NOMO-1 treated with DMSO at 0.1 percent for 48 hours (cell line): ENCODE results near the gene CACNA1A.

Source experiments
- DNase-seq: peaks from one replicate; lab custom pipeline; 2025; ENCODE audit not compliant: unreplicated experiment; lab: John Stamatoyannopoulos, UW

The CACNA1A gene

DNA sequence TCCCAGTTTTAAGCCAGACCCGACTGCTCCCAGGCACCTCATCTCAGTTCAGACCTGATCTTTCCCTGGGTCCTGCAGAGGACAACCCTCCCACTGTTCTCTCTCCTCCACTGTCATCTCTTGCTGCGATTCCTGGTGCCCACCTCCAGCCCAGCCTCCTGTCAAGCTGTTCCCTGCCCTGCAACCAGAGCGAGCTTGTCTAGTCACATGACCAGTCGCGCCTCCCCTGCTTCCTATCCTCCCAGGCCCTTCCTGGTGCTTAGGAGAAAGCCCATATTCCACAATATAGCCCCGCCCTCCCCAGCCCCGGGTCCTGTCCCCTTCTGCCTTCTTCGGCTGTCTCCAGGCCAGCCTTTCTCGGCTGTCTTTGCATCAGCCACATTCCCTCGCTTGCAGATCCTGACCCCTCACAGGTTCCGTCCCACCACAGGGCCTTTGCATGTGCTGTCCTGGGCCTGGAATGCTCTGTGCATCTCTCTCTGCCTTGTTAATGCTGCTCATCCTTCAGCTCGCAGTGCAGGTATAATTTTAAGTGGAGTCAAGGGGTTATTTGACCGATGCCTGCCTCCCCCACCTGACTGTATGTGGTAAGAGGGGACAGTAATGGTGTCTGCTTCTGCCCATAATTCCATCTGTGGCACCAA, 267.3 kb downstream of the CACNA1A start:
- DNase-seq = no peak

DNA sequence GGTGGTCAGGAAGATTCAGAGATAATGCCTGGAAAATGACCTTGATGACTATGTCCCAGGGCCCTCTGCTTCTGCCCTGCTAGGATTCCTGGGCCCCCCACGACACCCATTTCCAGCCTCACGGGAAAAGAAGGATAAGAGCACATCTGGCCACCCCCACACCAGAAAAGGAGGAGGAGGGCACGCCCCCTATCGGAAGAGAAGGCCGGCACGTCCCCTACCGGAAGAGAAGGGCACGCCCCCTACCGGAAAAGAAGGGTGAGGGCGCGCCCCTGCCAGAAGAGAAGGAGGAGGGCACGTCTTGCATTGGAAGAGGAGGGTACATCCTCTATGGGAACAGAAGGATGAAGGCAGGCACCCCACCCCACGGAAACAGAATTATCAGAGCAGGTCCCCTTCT, 271.8 kb downstream of the CACNA1A start:
- no peak for DNase-seq

- DNase-seq = no peak
These were observed 274.6 kb downstream of the CACNA1A start for GRCh38 chr19:13231663-13232062.

GRCh38 chr19:13229246-13229645, 277.0 kb downstream of the CACNA1A start:
- DNase-seq = no peak

DNA sequence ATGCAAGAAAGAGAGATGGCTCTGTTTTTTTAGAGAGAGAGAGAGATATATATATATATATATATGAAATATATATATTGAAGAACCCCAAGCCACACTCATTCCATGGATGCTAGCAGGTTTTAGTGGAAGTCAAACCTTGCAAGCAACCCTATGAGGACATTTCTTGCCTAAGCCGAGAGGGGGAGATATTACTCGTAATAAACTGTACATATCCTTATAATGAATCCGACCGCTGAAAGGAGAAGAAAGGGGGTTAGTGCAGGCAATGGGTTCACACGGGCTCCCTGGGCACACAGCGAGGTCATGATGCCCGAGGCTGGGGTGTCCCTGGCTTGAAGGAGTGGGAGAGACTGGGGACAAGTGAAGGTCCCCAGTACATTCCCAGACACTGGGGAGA, 277.7 kb downstream of the CACNA1A start:
- DNase-seq = no peak

- no peak for DNase-seq
These were observed 279.3 kb downstream of the CACNA1A start for GRCh38 chr19:13226983-13227382.

GRCh38 chr19:13225973-13226865, 280.1 kb downstream of the CACNA1A start:
- DNase-seq = no peak

- no peak for DNase-seq
These were observed 281.2 kb downstream of the CACNA1A start for GRCh38 chr19:13225085-13225484.

- DNase-seq = no peak
These were observed 285.4 kb downstream of the CACNA1A start for GRCh38 chr19:13220847-13221246.

- DNase-seq = no peak
These were observed 290.5 kb downstream of the CACNA1A start for GRCh38 chr19:13215572-13216380.

DNA sequence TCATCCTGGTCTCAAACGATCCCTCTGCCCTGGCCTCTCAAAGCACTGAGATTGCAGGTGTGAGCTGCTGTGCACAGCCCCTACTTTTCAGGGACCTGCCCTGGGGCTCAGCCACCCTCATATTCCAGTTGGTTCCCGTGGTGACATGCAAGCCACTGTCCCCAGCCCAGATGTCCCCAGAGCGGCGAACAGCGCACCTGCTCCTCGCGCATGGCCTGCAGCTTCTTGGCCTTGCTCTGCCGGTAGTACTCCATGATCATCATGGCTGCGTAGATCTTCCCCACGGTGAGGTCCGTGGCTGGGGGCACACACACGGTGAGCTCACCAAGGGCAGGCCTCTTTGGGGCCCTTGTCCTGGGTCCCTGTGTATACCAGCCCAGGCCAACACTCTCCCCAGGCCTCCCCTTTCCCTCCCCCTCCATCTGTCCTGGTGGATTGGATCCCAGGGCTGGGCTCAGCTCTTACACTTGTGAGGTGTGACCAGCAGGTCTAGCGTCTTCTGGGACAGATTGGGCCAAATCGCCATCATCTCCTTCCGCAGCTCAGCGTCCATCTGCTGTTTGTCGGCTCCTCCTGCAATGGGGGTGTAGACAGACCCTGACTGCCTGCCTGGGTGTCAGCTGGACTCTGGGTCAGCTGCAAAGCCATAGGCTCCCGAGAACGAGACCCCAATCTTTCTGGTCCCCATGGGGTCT, 292.1 kb downstream of the CACNA1A start:
- no peak for DNase-seq

- peak; percentile 38 for DNase-seq
These were observed 293.4 kb downstream of the CACNA1A start for GRCh38 chr19:13212759-13213330.

- DNase-seq = no peak
These were observed 294.6 kb downstream of the CACNA1A start for GRCh38 chr19:13211426-13212308.

GRCh38 chr19:13210941-13211340, 295.3 kb downstream of the CACNA1A start:
- DNase-seq = no peak

GRCh38 chr19:13210339-13210775, 295.9 kb downstream of the CACNA1A start:
- no peak for DNase-seq

GRCh38 chr19:13209484-13210338, 296.6 kb downstream of the CACNA1A start:
- no peak for DNase-seq

- DNase-seq = no peak
These were observed 297.4 kb downstream of the CACNA1A start for GRCh38 chr19:13208672-13209483.
